ENCODE measurements around the gene SERPIND1. TPM values are rescaled to one million over a fixed set of nuclear protein-coding genes. Genes with fewer than 3 reads are reported as not detected.

Gene SERPIND1
- total RNA-seq (not detected in 2 replicates), polyA plus RNA-seq (not detected in 2 replicates), polyA minus RNA-seq (not detected in 2 replicates)
- not detected for total RNA-seq (2013)

- TF ChIP-seq CTCF (IDR thresholded peaks at IDR 0.05) (no peak), EZH2 (IDR thresholded peaks at IDR 0.05; ENCODE audit: borderline replicate concordance, insufficient read depth, low read depth, low read length, poor library complexity, severe bottlenecking) (no peak)
- Histone ChIP-seq H3K4me1 (ENCODE audit: control insufficient read depth in 2 of 2, insufficient read depth in 2 of 2, low read length in 2 of 2) (no peaks in the 10 kb centered on the region), H3K79me2 (ENCODE audit: control insufficient read depth, insufficient read depth, low read length) (no peaks in the 10 kb centered on the region), H3K9me3 (ENCODE audit: control extremely low read depth in 1 of 3, control insufficient read depth in 2 of 3, insufficient read depth in 1 of 3, low read length in 2 of 3) (peaks cover 0 to 5% (median 0%) of the 10 kb centered on the region in 3 donors), H4K20me1 (ENCODE audit: control insufficient read depth, insufficient read depth, low read length, poor library complexity, severe bottlenecking) (no peaks in the 10 kb centered on the region), H3K36me3 (replicated peaks in 1 of 2; ENCODE audit: control extremely low read depth in 1 of 2, control insufficient read depth in 1 of 2, extremely low read depth in 1 of 2, insufficient read depth in 2 of 2, low read length in 1 of 2) (peaks cover 0 to 26% of the 10 kb centered on the region in 2 experiments), H3K27me3 (replicated peaks in 1 of 4; ENCODE audit: control extremely low read depth in 1 of 4, control insufficient read depth in 3 of 4, insufficient read depth in 4 of 4, low read length in 3 of 4) (no peaks in the 10 kb centered on the region), H2AFZ (ENCODE audit: insufficient read depth, low read depth, low read length, poor library complexity, severe bottlenecking) (no peak within 1 kb of the TSS), H3K4me3 (ENCODE audit: control extremely low read depth in 1 of 5, extremely low read depth in 1 of 5, insufficient read depth in 1 of 5, low read depth in 2 of 5, low read length in 4 of 5) (no peak within 1 kb of the TSS), H3K27ac (ENCODE audit: low read length in 2 of 2) (no peak within 1 kb of the TSS), H3K9ac (ENCODE audit: low read length) (no peak within 1 kb of the TSS), H3K4me2 (replicated peaks; ENCODE audit: low read depth, low read length, poor library complexity, severe bottlenecking) (no peak within 1 kb of the TSS)
- CTCF ChIA-PET: interaction anchor here (2.6 kb wide), 1 partner anchor 10 kb away, joined by 11 read pairs; no protein-coding TSS in a partner anchor
- Mint-ChIP-seq H3K4me3 (no peak within 1 kb of the TSS), H3K4me1 (peaks cover 4% of the 10 kb centered on the region), H3K9me3 (ENCODE audit: insufficient read depth) (no peaks in the 10 kb centered on the region), H3K27me3 (no peaks in the 10 kb centered on the region), H3K27ac (no peak within 1 kb of the TSS)
- no peak for DNase-seq
- WGBS (ENCODE audit: insufficient coverage): 100% methylated on average over 1 of the region's 4 CpGs
- ATAC-seq (ENCODE audit: low read depth): no peak
- POLR2A ChIA-PET: no interaction called here
- intact Hi-C loops (cut with micrococcal nuclease): no loop called here
These were observed at the start of gene SERPIND1 for GRCh38 chr22:20773793-20774212. TSS of gene SERPIND1 (plus strand) at chr22:20774113. CDS start at chr22:20779313, 5,200 bp downstream.

- POLR2A ChIA-PET: no interaction called here
These were observed 49.0 kb upstream of the SERPIND1 start for GRCh38 chr22:20724676-20725454.

More at GRCh38 chr22:20724676-20725454, 49.0 kb upstream of the SERPIND1 start:
- Histone ChIP-seq H3K27me3 (replicated peaks in 1 of 4; ENCODE audit: control extremely low read depth in 1 of 4, control insufficient read depth in 3 of 4, insufficient read depth in 4 of 4, low read length in 3 of 4) (no peaks in the 10 kb centered on the region), H3K27ac (ENCODE audit: low read length in 2 of 2) (no peak overlapping the region), H3K9me3 (ENCODE audit: control extremely low read depth in 1 of 3, control insufficient read depth in 2 of 3, insufficient read depth in 1 of 3, low read length in 2 of 3) (no peaks in the 10 kb centered on the region), H3K9ac (ENCODE audit: low read length) (no peak overlapping the region), H3K4me2 (replicated peaks; ENCODE audit: low read depth, low read length, poor library complexity, severe bottlenecking) (no peak overlapping the region), H3K4me1 (ENCODE audit: control insufficient read depth in 2 of 2, insufficient read depth in 2 of 2, low read length in 2 of 2) (peaks cover 10 to 21% of the 10 kb centered on the region in 2 donors), H2AFZ (ENCODE audit: insufficient read depth, low read depth, low read length, poor library complexity, severe bottlenecking) (no peak overlapping the region), H3K36me3 (replicated peaks in 1 of 2; ENCODE audit: control extremely low read depth in 1 of 2, control insufficient read depth in 1 of 2, extremely low read depth in 1 of 2, insufficient read depth in 2 of 2, low read length in 1 of 2) (peaks cover 0 to 45% of the 10 kb centered on the region in 2 experiments), H3K4me3 (ENCODE audit: control extremely low read depth in 1 of 5, extremely low read depth in 1 of 5, insufficient read depth in 1 of 5, low read depth in 2 of 5, low read length in 4 of 5) (no peak overlapping the region), H4K20me1 (ENCODE audit: control insufficient read depth, insufficient read depth, low read length, poor library complexity, severe bottlenecking) (no peaks in the 10 kb centered on the region), H3K79me2 (ENCODE audit: control insufficient read depth, insufficient read depth, low read length) (no peaks in the 10 kb centered on the region)
- Mint-ChIP-seq H3K27ac (no peak overlapping the region), H3K9me3 (ENCODE audit: insufficient read depth) (no peaks in the 10 kb centered on the region), H3K4me1 (peaks cover 17% of the 10 kb centered on the region), H3K27me3 (no peaks in the 10 kb centered on the region), H3K4me3 (no peak overlapping the region)
- ATAC-seq (ENCODE audit: low read depth): no peak
- TF ChIP-seq EZH2 (IDR thresholded peaks at IDR 0.05; ENCODE audit: borderline replicate concordance, insufficient read depth, low read depth, low read length, poor library complexity, severe bottlenecking) (no peak), CTCF (IDR thresholded peaks at IDR 0.05) (no peak)
- WGBS (ENCODE audit: insufficient coverage): 100% methylated on average over 6 of the region's 9 CpGs
- CTCF ChIA-PET: no interaction called here
- DNase-seq: no peak
- intact Hi-C loops (cut with micrococcal nuclease): no loop called here
